Measurements from ENCODE around the gene LAMB4. TPM values are rescaled to one million over a fixed set of nuclear protein-coding genes. Genes with fewer than 3 reads are reported as not detected.

LAMB4 gene
- total and polyA plus RNA-seq, 2 experiments from 2014 or later: not detected

GRCh38 chr7:108053250-108053649, 76.9 kb downstream of the LAMB4 start (continued):
- TF ChIP-seq ZNF462 (CRISPR knock-in tag; IDR thresholded peaks at IDR 0.05) (no peak), ZNF114 (CRISPR knock-in tag; IDR thresholded peaks at IDR 0.05) (no peak), ETS1 (IDR thresholded peaks at IDR 0.05) (no peak), POLR2AphosphoS5 (IDR thresholded peaks at IDR 0.05; ENCODE audit: low read depth) (no peak), JUNB (IDR thresholded peaks at IDR 0.05; ENCODE audit: unreplicated experiment) (no peak)

GRCh38 chr7:108051454-108051853, 78.7 kb downstream of the LAMB4 start:
- Mint-ChIP-seq H3K4me3 (no peak overlapping the region), H3K27ac (no peak overlapping the region), H3K36me3 (ENCODE audit: low read depth) (no peaks in the 10 kb centered on the region), H3K27me3 (ENCODE audit: insufficient read depth, low read depth, poor library complexity) (no peaks in the 10 kb centered on the region), H3K9me3 (no peaks in the 10 kb centered on the region), H3K4me1 (peaks cover 3% of the 10 kb centered on the region; the same call in 1 of the 3 replicates)
- DNase-seq (ENCODE audit: low spot score): no peak
- no peaks in the 10 kb centered on the region for H3K4me1 ChIP-seq (ENCODE audit: insufficient read depth)
- H3K79me2 ChIP-seq (replicated peaks; ENCODE audit: insufficient read depth): no peaks in the 10 kb centered on the region
- H3K4me3 ChIP-seq: no peak overlapping the region
- H3K9me2 ChIP-seq (ENCODE audit: insufficient read depth): no peaks in the 10 kb centered on the region
- no peaks in the 10 kb centered on the region for H3K27me3 ChIP-seq (ENCODE audit: insufficient read depth)
- H2AFZ ChIP-seq: no peak overlapping the region
- no peaks in the 10 kb centered on the region for H4K20me1 ChIP-seq (replicated peaks; ENCODE audit: insufficient read depth)
- no peak overlapping the region for H3K4me2 ChIP-seq
- no peaks in the 10 kb centered on the region for H3K36me3 ChIP-seq (ENCODE audit: insufficient read depth)
- no peaks in the 10 kb centered on the region for H3F3A ChIP-seq (replicated peaks; ENCODE audit: low read depth)
- ATAC-seq: no peak
- no peak overlapping the region for H3K27ac ChIP-seq (ENCODE audit: low read depth)
- TF ChIP-seq JUNB (IDR thresholded peaks at IDR 0.05; ENCODE audit: unreplicated experiment) (no peak), EZH2phosphoT487 (IDR thresholded peaks at IDR 0.05; ENCODE audit: unreplicated experiment) (no peak), STAT1 (IDR thresholded peaks at IDR 0.05; ENCODE audit: unreplicated experiment) (no peak), ZNF114 (CRISPR knock-in tag; IDR thresholded peaks at IDR 0.05) (no peak), ZNF462 (CRISPR knock-in tag; IDR thresholded peaks at IDR 0.05) (no peak), ZNF331 (CRISPR knock-in tag; IDR thresholded peaks at IDR 0.05; ENCODE audit: low read depth) (no peak), CREB1 (CRISPR knock-in tag; IDR thresholded peaks at IDR 0.05; ENCODE audit: low read depth) (no peak), EZH2 (IDR thresholded peaks at IDR 0.05; ENCODE audit: low read depth, unreplicated experiment) (no peak)

Measured in GM23338 (cell line).